Left ventricle myocardium superior (tissue), 1 donor: ENCODE measurements around the gene PRDM15. TPM values are rescaled to one million over a fixed set of nuclear protein-coding genes. Genes with fewer than 3 reads are reported as not detected.
"Not testable (repeated sequence)": the region's sequence is repeated elsewhere in the genome, so short reads cannot be mapped to it uniquely, and the experiment has no call there.

Experiments used
- ATAC-seq: fragments of 200-7000 bp; cut with Tn5 transposase; one replicate; pipeline ENCODE4 v1.9.1; 2020; ENCODE audit warnings: mild to moderate bottlenecking, moderate library complexity
- DNase-seq: peaks from one replicate; pipeline ENCODE4 v3.0.0-alpha.2; 2020
- intact Hi-C: fragments of 100-400 bp; cut with micrococcal nuclease; formaldehyde crosslinking; loops from one replicate; pipeline ENCODE4 v1.11.0; 2022
- total RNA-seq: library from RNA; stranded (reverse); fragmentation: NEBNext Ultra II Directional; extraction: Animal tissue kit (Norgen Biotek cat#: 25700); gene quantifications from one replicate; pipeline ENCODE4 v1.2.1, GENCODE V29; 2021
- donor health status: DM: no; HTN: yes; CAD: no; lungs with severe emphysema.

Gene PRDM15
- total RNA-seq, 1 donor from 2014 or later, result 3.7 TPM

GRCh38 chr21:41801321-41802197 is 77.6 kb downstream of the PRDM15 start:
- DNase-seq, result no peak
- ATAC-seq, result no peak
- intact Hi-C loops, result no loop called here

DNA sequence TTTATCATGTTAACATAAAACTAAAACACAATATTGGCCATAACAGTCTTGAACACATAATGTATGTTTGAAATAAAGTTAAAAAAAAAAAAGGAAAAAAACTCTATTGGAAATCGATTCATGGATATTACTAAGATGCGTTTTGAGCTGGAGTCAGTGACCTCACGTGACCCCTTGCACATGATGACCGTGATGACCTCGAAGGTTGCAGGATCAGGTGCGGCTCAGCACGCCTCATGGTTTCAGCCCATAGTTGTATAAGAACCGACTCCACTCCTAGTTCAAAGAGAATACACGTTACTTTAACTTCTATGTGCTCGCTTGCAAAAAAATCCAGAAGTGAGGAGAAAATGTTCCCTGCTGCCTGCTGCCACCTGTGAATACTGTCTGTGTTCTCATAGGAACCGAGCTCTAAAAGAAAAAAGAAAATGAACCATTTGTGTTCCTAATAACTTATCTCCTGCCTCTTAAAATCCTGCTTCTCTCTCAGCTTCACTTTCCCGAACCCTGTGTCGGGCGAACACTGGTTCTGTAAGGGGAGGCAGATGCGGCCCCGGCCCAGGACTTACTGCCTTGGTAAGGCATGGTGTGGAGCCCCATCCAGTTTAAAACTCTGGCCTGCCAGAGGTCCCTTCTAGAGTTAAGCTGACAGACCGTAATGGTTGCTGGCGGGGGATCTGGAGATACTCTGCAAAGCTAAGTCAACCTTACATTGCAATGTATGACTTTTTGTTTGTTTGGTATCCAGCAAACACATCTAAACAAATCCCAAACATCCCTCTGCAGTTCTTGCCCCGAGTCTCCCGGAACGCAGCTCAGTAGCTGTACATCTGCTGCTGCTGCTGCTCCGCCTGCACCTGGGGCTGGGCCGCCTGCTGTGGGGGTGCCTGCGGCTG is 78.5 kb downstream of the PRDM15 start:
- ATAC-seq (no peak), DNase-seq (no peak)
- intact Hi-C loops, result no loop called here

DNA sequence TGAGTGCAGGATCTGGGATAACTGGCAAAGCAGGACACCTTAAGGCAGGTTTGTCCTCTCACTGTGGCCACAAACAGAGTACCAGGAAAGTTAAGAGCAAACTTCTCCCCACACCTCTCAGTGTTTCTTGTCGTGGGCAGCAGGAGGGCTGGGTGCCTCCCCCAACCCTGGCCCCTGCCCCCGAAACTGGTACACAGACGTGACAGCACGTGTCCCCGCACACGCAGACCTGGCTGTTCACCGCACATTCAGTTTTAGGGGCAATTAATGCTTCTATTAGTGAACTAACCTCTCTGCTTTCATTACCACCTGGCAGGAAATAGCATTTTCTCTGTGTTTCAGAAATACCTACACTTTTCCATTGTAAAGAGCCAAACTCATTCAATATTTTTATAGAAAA is 79.4 kb downstream of the PRDM15 start:
- no peak for ATAC-seq
- intact Hi-C loops, result no loop called here
- DNase-seq, result no peak

DNA sequence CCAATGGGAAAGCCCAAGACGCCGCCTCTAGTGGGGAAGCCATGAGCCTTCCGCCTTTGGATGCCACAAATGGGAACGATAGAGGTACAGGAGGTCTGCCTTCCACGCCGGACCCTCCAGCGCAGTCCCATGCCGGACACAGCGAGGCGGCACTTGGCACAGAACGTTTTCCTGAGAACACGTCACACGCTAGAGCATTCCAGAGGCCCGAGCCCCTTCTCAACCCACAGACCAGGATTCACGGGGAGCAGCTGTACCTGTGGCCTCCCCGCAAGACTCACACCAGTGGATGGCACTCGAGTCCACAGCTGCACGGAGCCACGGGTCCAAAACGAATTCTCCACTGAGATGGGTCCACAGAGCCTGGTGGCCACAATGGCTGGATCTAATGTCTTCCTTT is 80.8 kb downstream of the PRDM15 start:
- ATAC-seq, result no peak
- DNase-seq, result no peak
- intact Hi-C loops, result no loop called here

DNA sequence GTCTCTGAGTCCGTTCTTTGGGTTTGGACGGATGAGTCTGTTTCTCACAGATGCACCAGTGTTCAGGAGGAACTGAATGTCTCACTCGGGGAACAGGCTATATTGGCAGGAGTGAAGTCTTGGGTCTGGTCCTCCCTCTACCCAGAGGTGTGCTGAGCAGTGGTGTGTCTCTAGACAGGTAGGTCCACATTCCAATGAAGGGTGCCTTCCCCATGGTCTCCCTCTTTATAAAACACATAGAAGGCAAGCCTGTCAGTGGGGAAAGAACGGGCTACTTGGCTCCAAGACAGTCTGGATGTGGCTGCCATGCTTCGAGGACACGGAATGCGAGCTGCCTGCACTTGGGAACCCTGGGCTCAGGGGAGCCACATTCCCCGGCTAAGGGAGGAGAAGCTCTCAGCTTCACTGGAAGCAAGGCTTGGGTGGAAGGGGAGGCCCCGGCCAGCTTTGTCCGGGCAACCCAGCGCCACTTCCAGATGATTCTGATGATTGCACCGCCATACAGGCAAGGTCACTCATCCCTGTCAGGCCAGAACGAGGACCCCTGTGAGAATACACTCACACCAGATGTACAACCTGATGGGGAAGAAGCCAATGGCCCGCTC is 82.6 kb downstream of the PRDM15 start:
- ATAC-seq (no peak), DNase-seq (no peak)
- intact Hi-C loops, result no loop called here

DNA sequence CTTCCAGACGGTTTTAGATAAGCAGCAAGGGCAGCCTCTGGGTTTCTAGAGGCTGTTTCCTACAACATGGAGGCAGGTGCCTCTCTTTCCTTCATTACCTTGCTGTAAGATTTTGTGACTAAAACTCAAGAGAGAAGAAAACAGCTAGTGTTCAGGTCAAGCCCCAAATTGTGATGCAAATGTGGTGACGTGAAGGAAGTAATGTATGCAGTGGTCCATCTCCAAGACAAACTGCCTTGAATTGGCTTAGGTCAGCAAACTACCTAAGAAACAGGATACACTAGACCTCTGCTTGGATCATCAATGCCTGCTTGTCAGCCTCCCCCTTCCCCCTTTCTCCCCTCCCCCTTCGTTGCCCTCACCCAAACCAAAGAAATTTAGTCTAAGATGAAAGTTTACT is 83.4 kb downstream of the PRDM15 start:
- DNase-seq (no peak), ATAC-seq (no peak)
- intact Hi-C loops, result no loop called here

DNA sequence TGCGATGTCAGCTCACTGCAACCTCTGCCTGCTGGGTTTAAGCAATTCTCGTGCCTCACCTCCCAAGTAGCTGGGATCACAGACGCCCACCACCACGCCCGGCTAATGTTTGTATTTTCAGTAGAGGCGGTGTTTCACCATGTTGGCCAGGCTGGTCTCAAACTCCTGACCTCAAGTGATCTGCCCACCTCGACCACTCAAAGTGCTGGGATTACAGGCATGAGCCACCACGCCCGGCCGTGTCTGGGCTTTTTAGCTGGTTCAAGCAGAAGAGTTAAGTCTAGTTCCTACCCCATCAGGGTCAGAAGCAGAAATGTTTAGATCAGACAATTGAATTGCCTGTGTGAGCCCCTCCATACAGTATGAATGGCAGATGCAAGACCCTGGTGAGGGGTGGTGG is 84.5 kb downstream of the PRDM15 start:
- ATAC-seq, result no peak
- intact Hi-C loops, result no loop called here
- DNase-seq, result no peak

DNA sequence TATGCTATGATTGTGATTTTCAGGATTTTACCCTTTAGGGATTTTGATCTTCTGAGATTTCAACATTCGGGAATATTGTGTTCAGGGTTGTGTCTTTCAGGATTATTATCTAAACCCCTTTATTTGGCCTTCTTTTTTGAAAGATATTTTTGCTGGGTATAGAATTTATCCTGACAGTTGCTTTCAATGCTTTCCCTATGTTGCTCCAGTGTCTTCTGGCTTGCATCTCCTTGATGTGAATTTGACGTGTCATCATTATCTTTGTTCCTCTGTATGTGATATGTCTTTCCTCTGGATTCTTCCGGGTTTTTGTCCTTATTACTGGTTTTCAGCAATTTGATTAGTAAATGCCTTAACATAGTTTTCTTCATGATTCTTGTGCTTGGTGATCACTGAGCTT is 86.4 kb downstream of the PRDM15 start:
- intact Hi-C loops, result no loop called here
- no peak for ATAC-seq
- DNase-seq, result no peak

DNA sequence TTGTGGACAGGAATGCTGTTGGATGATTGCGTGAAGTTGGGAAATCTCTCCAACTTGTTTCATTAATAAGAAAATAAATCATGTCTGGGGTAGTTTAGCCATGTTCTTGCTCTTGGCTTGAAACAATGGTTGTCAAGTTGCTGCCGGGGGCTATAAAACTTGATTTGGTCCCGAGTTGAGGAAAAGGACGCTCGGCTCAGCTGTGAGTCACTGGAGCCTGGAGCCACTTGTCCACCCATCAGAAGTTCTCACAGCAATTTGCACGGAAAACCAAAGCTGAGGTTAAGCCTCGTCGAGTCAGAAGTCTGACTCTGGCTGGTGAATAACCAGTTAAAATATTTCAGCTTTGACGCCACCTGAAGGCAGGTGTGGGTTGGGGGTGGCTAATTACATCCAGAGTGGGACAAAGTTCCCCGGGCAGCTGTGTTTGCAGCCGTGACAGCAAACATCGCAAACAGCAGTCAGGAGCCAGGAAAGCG is 92.6 kb downstream of the PRDM15 start:
- ATAC-seq, result no peak
- intact Hi-C loops, result no loop called here
- DNase-seq, result no peak

DNA sequence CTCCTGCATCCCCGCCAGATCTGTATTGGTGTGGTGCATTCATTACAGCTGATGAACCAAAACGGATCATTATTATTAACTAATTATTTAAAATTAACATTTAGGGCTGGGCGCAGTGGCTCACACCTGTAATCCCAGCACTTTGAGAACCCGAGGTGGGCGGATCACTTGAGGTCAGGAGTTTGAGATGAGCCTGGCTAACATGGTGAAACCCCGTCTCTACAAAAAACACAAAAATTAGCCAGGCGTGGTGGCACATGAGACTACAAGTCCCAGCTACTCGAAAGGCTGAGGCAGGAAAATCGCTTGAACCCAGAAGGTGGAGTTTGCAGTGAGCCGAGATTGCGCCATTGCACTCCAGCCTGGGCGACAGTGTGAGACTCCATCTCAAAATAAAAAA is 93.9 kb downstream of the PRDM15 start:
- DNase-seq, intact Hi-C loops, ATAC-seq: not testable (repeated sequence)

DNA sequence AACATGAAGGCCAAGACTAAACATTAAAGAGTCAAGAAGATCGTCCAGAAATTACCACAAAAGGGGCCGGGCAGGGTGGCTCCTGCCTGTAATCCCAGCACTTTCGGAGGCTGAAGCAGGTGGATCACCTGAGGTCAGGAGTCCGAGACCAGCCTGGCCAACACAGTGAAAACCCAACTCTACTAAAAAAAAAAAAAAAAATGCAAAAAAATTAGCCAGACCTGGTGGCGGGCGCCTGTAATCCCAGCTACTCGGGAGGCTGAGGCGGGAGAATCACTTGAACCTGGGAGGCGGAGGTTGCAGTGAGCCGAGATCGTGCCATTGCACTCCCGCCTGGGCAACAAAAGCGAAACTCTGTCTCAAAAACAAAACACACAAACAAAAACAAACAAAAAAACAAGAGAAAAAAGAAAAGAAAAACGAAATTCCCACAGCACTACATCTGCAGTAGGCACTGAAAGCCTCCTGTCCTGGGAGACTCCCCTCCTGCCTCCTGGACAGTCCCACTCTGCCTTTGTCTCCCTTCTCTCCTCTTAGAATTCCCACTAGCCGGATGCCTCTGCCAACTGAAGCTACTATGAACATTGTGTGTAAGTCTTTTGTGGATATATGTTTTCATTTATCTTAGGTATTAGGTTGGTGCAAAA is 94.6 kb downstream of the PRDM15 start:
- DNase-seq, result no peak
- no peak for ATAC-seq
- intact Hi-C loops, result no loop called here

DNA sequence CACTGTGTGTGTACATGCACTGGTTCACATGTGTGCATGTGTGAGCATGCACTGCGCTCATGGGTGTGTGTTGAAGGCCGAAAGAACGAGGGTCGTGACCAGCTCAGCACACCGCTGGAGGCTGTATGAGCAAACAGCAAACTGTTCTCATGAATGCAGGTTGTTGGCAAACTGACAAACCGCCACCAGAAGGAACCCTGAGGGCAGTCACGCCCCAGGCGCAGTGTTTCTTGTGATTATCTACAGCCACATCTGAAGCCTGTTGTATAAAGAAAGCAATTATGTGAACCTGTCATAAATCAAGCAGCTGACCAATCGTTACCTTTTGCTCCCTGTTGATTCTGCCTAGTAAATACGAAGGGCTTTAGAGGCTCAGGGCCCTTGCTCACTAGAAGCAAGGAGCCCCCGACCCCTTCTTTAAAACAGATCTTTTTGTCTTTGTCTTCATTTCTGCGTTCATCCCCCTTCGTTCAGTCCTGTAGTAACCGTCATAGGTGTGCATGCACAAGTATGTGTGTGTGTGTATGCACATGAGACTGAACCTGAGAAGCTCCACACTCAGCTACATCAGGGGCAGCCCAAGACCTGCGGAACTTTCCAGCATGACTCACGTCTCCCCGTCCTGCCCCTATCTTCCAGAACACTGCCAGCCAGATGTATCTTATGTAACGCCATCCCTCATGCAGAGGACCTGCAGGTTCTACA is 95.5 kb downstream of the PRDM15 start:
- intact Hi-C loops, result no loop called here
- ATAC-seq, result no peak

DNA sequence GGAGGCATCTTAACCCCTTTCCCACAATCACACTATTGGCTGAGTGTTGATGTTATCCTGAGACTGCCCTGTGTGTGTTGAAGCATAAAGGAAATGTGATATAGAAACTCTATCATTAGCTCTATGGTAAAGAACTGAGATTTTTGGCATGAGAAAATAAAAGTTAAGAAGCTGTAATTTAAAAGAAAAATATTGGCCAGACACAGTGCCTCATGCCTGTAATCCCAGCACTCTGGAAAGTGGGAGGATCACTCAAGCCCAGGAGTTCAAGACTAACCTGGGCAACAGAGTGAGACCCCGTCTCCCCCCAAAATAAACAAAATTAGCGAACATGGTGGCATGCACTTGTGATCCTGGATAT is 98.1 kb downstream of the PRDM15 start:
- intact Hi-C loops, result no loop called here
- no peak for ATAC-seq

More for the DNA sequence above, 95.5 kb downstream of the PRDM15 start:
- DNase-seq, result no peak

GRCh38 chr21:41780337-41781049 is 98.7 kb downstream of the PRDM15 start:
- no peak for ATAC-seq
- no peak for DNase-seq
- intact Hi-C loops, result no loop called here

More for the DNA sequence above, 98.1 kb downstream of the PRDM15 start:
- no peak for DNase-seq

DNA sequence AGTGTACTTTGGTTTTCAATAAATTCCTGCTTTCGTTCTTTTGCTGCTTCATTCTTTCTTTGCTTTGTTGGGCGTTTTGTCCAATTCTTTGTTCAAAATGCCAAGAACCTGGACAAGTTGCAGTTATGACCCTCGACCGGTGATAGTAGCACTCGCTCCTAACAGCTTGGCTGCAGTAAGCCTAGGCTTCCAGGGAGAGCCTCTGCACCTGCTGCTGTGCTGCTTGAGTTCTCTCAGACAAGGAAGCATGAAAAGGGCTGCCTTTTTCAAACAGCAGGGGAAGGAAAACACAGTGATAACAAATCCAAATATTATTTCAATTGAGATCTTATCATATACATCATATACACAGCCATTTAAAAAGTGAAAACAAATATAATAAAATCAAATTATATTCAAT is 99.5 kb downstream of the PRDM15 start:
- DNase-seq (no peak), ATAC-seq (no peak)
- intact Hi-C loops, result loop anchor here (5.0 kb wide), 1 partner anchor 167 kb away; no protein-coding TSS in a partner anchor

GRCh38 chr21:41778930-41779600 is 100.1 kb downstream of the PRDM15 start:
- no peak for ATAC-seq
- no peak for DNase-seq

More at GRCh38 chr21:41778930-41779600, 100.1 kb downstream of the PRDM15 start:
- intact Hi-C loops, result loop anchor here (5.0 kb wide), 1 partner anchor 167 kb away; no protein-coding TSS in a partner anchor
